ENCODE data around the gene SEC14L5.

The SEC14L5 gene

DNA sequence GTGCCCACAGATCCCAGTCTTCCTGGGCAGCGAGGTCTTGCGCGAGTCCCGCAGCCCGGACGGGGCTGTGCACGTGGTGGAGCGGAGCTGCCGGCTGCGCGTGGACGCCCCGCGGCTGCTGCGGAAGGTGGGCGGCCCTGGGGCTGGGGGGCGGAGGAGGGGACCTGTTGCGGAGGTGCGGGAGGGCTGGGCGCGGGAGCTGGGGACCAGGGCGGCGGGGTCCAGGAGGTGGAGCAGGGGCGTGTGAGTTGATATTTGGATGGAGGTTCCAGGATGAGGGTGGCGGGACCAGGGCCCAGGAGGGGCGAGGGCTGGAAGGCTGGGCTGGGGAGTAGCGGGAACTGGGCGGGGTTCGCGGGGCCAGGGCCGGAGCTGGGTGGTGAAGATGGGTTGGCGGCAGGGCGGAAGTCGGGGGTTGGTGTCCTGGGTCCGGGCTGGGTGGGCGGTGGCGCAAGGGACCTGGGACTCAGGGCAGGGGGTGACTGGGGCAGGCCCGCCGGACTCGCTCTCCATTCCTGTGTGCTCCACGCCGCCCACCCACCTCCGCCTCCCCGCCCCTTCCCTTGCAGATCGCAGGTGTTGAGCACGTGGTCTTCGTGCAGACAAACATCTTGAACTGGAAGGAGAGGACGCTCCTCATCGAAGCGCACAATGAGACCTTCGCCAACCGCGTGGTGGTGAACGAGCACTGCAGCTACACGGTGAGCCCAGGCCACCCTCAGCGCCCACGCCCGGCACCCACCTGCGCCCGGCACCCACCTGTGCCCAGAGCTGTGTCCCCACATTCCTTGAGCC lies 29.6 kb downstream of the SEC14L5 start:
- DNase-seq, result no peak

- no peak for DNase-seq
Measured at GRCh38 chr16:4988647-4989046, 30.5 kb downstream of the SEC14L5 start.

DNA sequence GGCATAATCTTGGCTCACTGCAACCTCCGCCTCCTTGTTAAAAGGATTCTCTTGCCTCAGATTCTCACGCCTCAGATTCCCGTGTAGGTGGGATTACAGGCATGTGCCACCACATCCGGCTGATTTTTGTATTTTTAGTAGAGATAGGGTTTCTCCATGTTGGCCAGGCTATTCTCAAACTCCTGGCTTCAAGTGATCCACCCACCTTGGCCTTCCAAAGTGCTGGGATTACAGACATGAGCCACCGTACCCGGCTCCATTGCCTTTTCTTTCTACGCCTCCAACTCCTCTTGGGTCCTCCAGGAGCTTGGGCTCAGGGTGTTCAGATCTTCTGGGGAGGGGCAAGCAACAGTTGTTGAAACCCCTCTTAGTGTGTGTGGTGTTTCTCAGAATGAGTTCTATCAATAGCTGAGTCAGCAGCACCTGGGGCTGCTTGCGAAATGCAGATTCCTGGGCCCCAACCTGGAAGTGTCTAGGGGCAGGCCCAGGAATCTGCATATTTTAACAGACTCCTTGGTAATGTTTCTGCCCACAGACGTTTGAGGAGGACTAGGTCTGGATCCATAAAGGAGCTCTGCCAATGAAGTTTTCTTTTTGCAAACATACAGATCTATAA lies 31.4 kb downstream of the SEC14L5 start:
- DNase-seq, result no peak

- no peak for DNase-seq
Measured at GRCh38 chr16:4990415-4990814, 32.3 kb downstream of the SEC14L5 start.

DNA sequence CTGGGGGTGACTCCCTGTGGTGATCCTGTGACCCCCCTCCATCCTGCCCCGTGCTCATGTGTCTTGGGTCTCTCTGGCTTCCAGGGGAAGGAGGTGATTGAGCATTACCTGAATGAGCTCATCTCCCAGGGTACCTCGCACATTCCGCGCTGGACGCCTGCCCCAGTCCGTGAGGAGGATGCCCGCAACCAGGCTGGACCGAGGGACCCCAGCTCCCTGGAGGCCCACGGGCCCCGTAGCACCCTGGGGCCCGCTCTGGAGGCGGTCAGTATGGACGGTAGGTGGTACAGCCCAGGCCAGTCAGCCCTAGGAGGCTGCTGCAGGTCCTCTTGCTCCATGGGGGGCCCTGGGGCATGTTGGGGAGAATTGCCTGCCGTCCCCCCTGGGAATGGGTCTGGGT lies 33.6 kb downstream of the SEC14L5 start:
- DNase-seq, result no peak

DNA sequence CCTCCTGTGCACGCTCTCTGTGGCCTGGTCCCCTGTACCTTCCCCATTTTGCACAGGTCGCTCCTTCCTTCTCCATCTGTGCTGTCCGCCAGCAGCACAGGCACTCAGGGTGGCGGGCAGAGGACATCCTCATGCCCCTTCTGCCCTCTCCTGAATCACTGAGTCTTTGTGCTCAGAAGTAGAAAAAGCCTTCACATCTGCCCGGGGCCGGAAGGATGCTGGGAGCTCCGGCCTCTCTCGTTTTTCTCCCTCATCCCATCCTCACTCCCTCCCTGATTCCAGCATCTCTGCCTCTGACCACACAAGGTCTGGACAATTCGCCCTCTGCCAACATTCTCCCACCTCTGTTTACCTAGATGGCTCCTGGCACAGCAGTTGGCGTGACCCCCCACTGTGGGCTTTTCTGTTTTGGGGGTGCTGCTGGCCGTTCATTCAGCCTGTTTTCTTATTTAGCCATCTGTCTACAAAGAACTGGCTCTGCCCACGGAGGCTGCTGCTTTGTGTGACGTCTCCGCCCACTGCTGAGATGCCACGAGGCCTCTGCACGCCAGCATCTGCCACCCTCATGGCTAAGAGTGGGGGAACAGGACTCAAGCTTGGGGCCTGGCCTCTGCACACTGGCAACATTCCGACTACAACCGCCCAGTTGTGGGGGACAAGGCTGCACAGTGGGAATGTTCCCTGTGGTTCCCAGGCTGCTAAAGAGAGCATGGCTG lies 36.7 kb downstream of the SEC14L5 start:
- DNase-seq, result no peak

DNA sequence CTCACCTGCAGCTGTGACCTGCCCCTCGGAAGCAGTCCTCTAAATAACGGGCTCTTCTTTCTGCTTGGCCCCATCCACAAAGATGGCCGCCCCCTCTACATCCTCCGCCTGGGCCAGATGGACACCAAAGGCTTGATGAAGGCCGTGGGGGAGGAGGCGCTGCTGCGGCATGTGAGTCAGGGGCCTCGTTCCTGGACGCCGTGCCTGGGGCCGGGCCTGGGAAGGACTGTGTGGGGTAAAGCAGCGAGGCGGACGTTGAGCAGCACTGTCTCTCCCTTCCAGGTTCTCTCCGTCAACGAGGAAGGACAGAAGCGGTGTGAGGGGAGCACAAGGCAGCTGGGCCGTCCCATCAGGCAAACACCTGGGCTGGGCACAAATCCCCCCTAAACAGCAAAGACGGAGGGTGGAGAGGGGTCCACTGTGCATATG lies 42.5 kb downstream of the SEC14L5 start:
- DNase-seq, result no peak

DNA sequence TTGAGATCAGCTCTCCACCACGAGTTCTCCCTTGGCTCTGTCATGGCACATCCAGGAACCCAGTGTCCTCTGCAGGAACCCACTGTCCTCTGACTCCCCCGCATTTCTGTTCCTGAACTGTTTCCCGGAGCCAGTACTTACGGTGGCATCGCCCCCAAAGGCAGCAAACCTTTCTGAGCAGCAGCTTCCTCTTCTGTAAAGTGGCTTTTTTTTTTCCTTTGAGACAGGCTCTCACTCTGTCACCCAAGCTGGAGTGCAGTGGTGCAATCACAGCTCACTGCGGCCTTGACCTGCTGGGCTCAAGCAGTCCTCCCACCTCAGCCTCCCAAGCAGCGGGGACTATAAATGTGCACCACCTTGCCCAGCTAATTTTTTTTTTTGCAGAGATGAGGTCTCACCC lies 43.4 kb downstream of the SEC14L5 start:
- DNase-seq, result no peak

DNA sequence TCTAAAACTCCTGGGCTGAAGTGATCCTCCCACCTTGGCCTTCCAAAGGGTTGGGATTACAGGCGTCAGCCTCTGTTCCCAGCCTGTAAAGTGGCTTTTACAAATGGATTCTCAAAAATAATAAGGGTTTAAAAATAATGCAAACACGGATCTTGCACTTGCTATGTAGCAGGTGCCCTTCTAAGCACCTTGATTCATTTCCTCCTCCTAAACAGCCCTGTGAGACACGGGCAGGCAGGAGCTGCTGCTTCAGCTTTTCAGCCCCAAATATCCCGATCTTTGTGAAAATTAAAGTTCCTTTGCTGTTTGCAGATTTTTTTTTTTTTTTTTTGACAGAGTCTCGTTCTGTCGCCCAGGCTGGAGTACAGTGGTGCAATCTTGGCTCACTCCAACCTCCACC lies 43.9 kb downstream of the SEC14L5 start:
- no peak for DNase-seq

GRCh38 chr16:5002699-5003143 lies 44.6 kb downstream of the SEC14L5 start:
- DNase-seq, result no peak

DNA sequence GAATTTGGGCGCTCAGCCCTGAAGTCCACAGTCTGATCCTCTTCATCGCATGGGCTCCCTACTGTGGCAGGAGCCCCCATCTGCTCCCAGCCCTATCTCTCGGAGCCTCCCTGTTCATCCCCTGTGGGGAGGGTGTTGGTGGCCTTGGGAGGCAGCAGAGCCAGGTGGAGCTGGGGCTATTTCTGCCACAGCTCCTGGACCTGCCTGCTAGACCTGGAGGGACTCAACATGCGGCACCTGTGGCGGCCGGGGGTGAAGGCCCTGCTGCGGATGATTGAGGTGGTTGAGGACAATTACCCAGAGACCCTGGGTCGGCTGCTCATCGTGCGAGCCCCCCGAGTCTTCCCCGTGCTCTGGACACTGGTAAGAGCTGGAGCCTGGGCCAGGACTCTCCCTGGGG lies 45.1 kb downstream of the SEC14L5 start:
- no peak for DNase-seq

GRCh38 chr16:5003828-5004227 lies 45.7 kb downstream of the SEC14L5 start:
- no peak for DNase-seq

GRCh38 chr16:5004311-5004710 lies 46.2 kb downstream of the SEC14L5 start:
- DNase-seq, result no peak

GRCh38 chr16:5005916-5006315 lies 47.8 kb downstream of the SEC14L5 start:
- DNase-seq, result no peak

DNA sequence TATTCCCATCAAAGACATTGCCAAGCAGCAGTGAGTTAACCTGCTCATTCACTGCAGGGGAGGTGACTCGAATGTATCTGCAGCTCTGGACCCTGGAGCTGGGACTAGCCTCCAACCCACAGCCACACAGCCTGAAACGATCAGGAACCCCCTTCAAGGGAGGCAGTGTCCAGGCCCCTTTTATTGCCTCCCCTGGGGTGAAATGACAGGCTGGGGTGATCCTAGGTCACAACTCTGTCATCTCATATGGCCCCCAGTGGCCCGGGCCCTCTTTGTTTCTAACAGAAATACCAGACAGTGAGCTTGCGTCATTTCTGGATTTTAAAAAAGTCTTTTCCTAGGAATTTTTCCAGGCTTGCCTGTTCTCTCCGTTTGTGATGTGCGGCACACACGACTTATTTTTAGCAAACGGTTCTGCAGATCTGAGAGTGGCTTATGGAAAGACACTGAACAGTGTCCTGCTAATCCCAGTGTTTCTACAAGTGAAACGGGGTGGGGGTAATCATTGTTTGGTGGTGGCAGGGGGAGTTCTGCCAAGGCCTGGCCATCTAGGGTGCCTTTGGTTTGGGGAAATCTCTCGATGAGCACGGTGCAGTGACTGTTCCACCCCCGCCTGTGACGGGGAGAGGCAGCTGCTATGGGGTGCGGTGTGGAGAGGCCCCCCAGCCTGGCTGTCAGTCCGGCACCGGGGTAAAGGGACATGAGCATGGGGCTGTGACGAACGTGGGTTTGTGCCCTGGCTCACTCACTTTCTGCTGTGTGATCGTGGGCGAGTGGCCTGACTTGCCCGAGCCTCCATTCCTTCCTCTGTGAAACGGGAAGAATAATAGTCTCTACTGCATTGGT lies 48.4 kb downstream of the SEC14L5 start:
- DNase-seq, result no peak

DNA sequence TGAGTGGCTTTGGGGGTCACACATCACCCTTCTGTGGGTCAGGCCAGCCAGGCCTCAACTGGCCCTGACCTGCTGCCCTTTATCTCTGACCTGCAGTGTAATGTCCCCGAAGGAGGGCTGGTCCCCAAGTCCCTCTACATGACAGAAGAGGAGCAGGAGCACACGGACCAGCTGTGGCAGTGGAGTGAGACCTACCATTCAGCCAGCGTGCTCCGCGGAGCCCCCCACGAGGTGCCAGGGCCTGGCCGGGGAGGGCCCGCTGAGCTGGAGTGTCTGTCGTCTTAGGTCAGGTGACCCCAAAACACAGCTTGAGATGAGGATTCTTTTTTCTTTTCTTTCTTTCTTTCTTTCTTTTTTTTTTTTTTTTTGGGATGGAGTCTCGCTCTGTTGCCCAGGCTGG lies 49.1 kb downstream of the SEC14L5 start:
- DNase-seq, result no peak

DNA sequence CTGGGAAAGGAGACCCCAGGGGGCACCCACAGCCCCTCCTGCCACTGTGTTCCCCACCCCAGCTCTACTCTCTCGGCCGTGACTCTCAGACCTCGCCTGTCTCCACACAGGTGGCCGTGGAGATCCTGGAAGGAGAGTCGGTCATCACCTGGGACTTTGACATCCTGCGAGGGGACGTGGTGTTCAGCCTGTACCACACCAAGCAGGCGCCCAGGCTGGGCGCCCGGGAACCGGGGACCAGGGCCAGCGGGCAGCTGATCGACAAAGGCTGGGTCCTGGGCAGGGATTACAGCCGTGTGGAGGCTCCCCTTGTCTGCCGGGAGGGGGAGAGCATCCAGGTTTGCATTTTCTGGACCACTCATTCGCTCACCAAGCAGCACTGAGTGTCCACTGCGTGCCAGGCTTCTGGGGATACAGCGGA lies 50.2 kb downstream of the SEC14L5 start:
- no peak for DNase-seq

GRCh38 chr16:5010576-5011329 lies 52.6 kb downstream of the SEC14L5 start:
- DNase-seq, result no peak

DNA sequence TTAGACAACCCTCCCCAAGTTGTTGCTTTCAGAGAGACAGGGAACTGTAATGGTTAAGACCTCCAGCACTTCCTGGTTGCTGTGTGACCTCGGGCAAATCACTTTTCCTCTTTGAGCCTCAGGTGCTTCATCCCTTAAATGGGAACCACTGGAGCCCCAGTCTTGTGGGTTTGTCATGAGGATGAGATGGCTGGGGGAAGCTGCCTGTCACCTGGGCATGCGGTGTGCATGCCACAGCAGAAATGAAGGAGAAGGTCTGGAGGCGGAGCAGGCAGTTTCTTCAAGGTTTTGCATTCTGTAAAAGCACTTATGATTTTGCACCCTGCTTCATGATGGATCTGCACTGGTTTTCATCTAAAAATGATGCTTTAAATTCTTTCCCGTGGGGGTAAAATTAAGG lies 53.5 kb downstream of the SEC14L5 start:
- no peak for DNase-seq

DNA sequence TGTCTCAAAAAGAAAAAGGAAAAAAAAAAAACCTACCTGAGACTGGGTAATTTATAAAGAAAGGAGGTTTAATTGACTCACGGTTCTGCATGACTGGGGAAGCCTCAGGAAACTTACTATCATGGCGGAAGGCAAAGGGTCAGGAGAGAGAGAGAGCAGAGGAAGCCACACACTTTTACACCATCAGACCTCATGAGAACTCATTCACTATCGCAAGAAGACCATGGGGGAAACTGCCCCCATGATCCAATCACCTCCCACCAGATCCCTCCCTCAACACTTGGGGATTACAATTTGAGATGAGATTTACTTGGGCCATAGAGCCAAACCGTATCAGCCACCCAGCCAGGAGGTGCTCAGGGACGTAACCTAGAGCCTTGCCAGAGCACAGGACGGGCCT lies 54.8 kb downstream of the SEC14L5 start:
- DNase-seq, result no peak

- DNase-seq, result no peak
Measured at GRCh38 chr16:5015351-5015750, 57.2 kb downstream of the SEC14L5 start.

DNA sequence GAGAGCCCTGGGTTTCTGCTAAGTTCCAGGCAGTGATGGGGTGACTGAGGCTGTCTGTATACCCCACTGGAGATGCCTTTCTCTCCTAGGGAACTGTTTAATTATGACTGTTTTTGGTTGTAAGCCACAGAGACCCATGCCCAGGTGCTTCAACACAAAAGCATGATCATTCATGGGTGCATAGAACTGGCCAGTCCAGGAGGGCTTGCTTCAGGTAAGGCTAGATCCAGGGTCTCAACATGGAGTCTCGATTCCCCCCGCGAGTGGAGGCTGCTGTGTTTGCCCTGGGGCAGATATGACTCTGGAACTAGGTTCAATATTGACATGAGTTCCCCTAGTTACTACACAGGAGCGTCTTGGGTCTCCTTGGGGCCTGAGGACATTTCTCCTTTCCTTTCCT lies 57.8 kb downstream of the SEC14L5 start:
- DNase-seq, result no peak
